Peyer's patch (tissue), 4 donors: ENCODE measurements around the gene CPVL.

Experiments
- CTCF ChIP-seq, 6 experiments: fragments of 450-650 bp in 4 of 6; fragments of 200-600 bp in 2 of 6; sonication (generic) in 1 of 6; IDR thresholded peaks; one replicate each; pipeline ENCODE4 v1.5.1; 2017 to 2019; ENCODE audit warnings: antibody characterized with exemption in 6 of 6, mild to moderate bottlenecking in 3 of 6, moderate library complexity in 1 of 6
- POLR2A ChIP-seq, 2 donors: fragments of 450-650 bp; IDR thresholded peaks; one replicate each; pipeline ENCODE4 v1.5.1; 2017; ENCODE audit warnings: antibody characterized with exemption in 2 of 2, mild to moderate bottlenecking in 2 of 2, moderate library complexity in 2 of 2

GRCh38 chr7:28958980-28959347 lies 187.4 kb downstream of the CPVL start:
- no peak for TF ChIP-seq CTCF (IDR thresholded peaks at IDR 0.05)
- no peak for TF ChIP-seq POLR2A (IDR thresholded peaks at IDR 0.05)
